Measurements from ENCODE around the gene ODC1.

DNA sequence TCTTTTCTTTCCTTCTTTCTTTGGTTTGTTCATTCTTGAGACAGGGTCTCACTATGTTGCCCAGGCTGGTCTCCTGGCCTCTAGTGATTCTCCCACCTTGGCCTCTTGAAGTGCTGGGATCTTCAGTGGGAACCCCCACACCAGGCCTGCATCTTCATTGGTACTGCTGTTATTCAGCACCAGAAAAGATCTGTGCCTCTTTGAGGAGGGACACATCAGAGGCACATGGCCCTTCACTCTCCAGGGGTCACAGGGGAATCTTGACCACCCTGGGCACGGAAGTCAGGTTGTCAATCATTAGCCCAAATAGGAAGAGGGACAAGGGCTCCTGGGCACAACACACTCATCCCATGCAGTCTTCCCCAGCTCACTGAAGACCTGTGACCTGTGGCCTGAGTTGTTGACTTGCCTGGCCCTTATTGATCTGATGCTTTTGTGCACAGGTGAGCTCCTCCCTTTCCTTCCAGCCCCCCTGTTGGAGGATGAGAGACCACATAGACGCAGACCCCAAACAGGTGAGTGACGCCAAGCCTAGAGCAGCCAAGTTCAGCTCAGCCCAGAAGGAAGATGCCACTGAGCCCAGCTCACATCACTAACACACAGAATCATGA, 33.0 kb upstream of the ODC1 start:
- no peak for TF ChIP-seq EZH2 (IDR thresholded peaks at IDR 0.05; ENCODE audit: low read depth, unreplicated experiment)
- TF ChIP-seq, protein P1, sequence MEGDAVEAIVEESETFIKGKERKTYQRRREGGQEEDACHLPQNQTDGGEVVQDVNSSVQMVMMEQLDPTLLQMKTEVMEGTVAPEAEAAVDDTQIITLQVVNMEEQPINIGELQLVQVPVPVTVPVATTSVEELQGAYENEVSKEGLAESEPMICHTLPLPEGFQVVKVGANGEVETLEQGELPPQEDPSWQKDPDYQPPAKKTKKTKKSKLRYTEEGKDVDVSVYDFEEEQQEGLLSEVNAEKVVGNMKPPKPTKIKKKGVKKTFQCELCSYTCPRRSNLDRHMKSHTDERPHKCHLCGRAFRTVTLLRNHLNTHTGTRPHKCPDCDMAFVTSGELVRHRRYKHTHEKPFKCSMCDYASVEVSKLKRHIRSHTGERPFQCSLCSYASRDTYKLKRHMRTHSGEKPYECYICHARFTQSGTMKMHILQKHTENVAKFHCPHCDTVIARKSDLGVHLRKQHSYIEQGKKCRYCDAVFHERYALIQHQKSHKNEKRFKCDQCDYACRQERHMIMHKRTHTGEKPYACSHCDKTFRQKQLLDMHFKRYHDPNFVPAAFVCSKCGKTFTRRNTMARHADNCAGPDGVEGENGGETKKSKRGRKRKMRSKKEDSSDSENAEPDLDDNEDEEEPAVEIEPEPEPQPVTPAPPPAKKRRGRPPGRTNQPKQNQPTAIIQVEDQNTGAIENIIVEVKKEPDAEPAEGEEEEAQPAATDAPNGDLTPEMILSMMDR (conservative IDR thresholded peaks at IDR 0.05; ENCODE audit: low read depth in 2 of 2): no peak
- TF ChIP-seq ZNF331 (CRISPR knock-in tag; IDR thresholded peaks at IDR 0.05; ENCODE audit: low read depth): no peak
- no peak for TF ChIP-seq POLR2AphosphoS5 (IDR thresholded peaks at IDR 0.05; ENCODE audit: low read depth)
- TF ChIP-seq, protein P2, sequence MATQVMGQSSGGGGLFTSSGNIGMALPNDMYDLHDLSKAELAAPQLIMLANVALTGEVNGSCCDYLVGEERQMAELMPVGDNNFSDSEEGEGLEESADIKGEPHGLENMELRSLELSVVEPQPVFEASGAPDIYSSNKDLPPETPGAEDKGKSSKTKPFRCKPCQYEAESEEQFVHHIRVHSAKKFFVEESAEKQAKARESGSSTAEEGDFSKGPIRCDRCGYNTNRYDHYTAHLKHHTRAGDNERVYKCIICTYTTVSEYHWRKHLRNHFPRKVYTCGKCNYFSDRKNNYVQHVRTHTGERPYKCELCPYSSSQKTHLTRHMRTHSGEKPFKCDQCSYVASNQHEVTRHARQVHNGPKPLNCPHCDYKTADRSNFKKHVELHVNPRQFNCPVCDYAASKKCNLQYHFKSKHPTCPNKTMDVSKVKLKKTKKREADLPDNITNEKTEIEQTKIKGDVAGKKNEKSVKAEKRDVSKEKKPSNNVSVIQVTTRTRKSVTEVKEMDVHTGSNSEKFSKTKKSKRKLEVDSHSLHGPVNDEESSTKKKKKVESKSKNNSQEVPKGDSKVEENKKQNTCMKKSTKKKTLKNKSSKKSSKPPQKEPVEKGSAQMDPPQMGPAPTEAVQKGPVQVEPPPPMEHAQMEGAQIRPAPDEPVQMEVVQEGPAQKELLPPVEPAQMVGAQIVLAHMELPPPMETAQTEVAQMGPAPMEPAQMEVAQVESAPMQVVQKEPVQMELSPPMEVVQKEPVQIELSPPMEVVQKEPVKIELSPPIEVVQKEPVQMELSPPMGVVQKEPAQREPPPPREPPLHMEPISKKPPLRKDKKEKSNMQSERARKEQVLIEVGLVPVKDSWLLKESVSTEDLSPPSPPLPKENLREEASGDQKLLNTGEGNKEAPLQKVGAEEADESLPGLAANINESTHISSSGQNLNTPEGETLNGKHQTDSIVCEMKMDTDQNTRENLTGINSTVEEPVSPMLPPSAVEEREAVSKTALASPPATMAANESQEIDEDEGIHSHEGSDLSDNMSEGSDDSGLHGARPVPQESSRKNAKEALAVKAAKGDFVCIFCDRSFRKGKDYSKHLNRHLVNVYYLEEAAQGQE (IDR thresholded peaks at IDR 0.05; ENCODE audit: unreplicated experiment): no peak
- TF ChIP-seq JUNB (IDR thresholded peaks at IDR 0.05; ENCODE audit: unreplicated experiment): no peak
- TF ChIP-seq CREB1 (CRISPR knock-in tag; IDR thresholded peaks at IDR 0.05; ENCODE audit: low read depth): no peak
- no peak for TF ChIP-seq EZH2phosphoT487 (IDR thresholded peaks at IDR 0.05; ENCODE audit: unreplicated experiment)
- TF ChIP-seq, protein P3, sequence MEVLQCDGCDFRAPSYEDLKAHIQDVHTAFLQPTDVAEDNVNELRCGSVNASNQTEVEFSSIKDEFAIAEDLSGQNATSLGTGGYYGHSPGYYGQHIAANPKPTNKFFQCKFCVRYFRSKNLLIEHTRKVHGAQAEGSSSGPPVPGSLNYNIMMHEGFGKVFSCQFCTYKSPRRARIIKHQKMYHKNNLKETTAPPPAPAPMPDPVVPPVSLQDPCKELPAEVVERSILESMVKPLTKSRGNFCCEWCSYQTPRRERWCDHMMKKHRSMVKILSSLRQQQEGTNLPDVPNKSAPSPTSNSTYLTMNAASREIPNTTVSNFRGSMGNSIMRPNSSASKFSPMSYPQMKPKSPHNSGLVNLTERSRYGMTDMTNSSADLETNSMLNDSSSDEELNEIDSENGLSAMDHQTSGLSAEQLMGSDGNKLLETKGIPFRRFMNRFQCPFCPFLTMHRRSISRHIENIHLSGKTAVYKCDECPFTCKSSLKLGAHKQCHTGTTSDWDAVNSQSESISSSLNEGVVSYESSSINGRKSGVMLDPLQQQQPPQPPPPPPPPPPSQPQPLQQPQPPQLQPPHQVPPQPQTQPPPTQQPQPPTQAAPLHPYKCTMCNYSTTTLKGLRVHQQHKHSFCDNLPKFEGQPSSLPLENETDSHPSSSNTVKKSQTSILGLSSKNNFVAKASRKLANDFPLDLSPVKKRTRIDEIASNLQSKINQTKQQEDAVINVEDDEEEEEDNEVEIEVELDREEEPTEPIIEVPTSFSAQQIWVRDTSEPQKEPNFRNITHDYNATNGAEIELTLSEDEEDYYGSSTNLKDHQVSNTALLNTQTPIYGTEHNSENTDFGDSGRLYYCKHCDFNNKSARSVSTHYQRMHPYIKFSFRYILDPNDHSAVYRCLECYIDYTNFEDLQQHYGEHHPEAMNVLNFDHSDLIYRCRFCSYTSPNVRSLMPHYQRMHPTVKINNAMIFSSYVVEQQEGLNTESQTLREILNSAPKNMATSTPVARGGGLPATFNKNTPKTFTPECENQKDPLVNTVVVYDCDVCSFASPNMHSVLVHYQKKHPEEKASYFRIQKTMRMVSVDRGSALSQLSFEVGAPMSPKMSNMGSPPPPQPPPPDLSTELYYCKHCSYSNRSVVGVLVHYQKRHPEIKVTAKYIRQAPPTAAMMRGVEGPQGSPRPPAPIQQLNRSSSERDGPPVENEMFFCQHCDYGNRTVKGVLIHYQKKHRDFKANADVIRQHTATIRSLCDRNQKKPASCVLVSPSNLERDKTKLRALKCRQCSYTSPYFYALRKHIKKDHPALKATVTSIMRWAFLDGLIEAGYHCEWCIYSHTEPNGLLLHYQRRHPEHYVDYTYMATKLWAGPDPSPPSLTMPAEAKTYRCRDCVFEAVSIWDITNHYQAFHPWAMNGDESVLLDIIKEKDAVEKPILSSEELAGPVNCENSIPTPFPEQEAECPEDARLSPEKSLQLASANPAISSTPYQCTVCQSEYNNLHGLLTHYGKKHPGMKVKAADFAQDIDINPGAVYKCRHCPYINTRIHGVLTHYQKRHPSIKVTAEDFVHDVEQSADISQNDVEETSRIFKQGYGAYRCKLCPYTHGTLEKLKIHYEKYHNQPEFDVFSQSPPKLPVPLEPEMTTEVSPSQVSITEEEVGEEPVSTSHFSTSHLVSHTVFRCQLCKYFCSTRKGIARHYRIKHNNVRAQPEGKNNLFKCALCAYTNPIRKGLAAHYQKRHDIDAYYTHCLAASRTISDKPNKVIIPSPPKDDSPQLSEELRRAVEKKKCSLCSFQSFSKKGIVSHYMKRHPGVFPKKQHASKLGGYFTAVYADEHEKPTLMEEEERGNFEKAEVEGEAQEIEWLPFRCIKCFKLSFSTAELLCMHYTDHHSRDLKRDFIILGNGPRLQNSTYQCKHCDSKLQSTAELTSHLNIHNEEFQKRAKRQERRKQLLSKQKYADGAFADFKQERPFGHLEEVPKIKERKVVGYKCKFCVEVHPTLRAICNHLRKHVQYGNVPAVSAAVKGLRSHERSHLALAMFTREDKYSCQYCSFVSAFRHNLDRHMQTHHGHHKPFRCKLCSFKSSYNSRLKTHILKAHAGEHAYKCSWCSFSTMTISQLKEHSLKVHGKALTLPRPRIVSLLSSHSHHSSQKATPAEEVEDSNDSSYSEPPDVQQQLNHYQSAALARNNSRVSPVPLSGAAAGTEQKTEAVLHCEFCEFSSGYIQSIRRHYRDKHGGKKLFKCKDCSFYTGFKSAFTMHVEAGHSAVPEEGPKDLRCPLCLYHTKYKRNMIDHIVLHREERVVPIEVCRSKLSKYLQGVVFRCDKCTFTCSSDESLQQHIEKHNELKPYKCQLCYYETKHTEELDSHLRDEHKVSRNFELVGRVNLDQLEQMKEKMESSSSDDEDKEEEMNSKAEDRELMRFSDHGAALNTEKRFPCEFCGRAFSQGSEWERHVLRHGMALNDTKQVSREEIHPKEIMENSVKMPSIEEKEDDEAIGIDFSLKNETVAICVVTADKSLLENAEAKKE (CRISPR knock-in tag; IDR thresholded peaks at IDR 0.05): no peak
